T-helper 2 cell (primary cell): ENCODE measurements around the gene SURF4.
A peak's percentile ranks its signal among the peaks of the same experiment; 100 is the strongest.

ENCODE experiments used
- DNase-seq, 5 experiments: peaks; one replicate each; pipeline versions ENCODE4 v3.0.0 to v3.0.0-alpha.2; 2012 to 2022
- total RNA-seq, 2 donors: gene quantifications; one replicate each; lab custom pipeline; 2026; lab: John Stamatoyannopoulos, UW

Gene SURF4
- 135 to 242 reads per million in 2 donors for total RNA-seq

GRCh38 chr9:133375724-133376654 lies at the start of gene SURF4, which contains the start of gene STKLD1:
SURF4 (minus strand) TSS chr9:133376060; CDS start chr9:133375969, 91 bp downstream.
STKLD1 (plus strand) TSS chr9:133376366; CDS start chr9:133376474, 108 bp downstream.
- DNase-seq: peak; percentile 88 to 97 (median 91)

DNA sequence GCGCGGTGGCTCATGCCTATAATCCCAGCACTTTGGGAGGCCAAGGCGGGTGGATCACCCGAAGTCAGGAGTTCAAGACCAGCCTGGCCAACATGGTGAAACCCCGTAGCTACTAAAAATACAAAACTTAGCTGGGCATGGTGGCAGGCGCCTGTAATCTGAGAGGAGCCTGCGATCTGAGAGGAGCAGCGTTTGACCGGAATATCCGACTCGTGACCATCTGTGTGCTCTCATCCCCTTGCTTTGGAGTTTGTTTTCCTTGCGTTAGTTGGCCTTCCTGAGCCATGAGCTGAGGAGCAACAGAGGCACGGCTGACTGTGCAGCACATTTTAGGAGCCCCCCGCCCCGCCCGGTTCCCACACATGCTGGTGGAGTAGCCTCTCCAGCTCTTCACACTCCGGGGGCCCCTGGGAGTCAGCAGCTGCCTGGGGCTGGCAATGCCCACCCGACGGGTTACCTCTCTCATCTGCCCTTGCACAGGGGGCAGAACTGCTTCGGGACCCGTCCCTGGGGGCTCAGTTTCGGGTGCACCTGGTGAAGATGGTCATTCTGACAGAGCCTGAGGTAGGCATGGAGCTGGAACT lies 49.3 kb upstream of the SURF4 start:
- no peak for DNase-seq

- DNase-seq: no peak
These were observed 48.3 kb upstream of the SURF4 start for GRCh38 chr9:133424187-133424586.

GRCh38 chr9:133423216-133423615 lies 47.4 kb upstream of the SURF4 start:
- no peak for DNase-seq

GRCh38 chr9:133421615-133422542 lies 46.0 kb upstream of the SURF4 start, which contains the start of gene ADAMTS13:
ADAMTS13 (plus strand) TSS chr9:133422367; CDS start chr9:133422444, 77 bp downstream.
- peak in 3 of 5 experiments; percentile 13 to 71 (median 32) for DNase-seq

DNA sequence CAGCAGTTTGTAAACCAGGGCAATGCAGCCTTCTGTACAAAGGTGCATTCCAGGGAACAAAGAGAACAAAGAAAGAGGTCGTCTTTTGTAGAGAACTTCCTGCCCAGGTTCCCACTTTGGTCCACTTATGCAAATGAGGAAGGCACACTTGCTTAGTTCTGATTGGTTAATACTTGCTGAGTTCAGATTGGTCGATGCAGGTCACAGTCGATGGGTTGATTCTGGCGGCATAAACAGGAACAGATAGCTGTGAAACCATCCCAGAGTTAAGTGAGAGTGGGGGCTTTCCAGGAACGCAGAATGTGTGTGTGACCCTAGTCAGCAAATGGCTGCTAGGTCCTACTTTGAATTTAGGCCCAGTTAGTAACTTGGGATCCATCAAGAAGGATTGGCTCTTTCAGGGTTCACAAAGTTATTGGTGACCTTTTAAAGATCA lies 44.5 kb upstream of the SURF4 start:
- DNase-seq: peak in 2 of 5 experiments; percentile 16 to 60

DNA sequence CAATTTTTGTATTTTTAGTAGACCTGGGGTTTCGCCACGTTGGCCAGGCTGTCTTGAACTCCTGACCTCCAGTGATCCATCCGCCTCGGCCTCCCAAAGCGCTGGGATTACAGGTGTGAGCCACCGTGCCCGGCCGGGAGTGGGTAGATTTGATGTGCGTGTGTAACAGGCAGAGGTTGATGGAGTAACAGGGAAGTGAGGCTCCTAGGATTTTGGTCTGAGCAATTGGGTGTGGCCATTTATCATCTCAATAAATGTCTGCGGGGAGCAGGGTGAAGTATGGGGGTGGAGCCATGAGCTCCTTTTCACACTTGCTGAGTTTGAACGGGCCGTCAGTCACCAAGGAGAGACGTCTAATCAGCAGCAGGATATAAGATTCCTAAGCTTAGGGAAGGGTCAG lies 43.1 kb upstream of the SURF4 start:
- no peak for DNase-seq

DNA sequence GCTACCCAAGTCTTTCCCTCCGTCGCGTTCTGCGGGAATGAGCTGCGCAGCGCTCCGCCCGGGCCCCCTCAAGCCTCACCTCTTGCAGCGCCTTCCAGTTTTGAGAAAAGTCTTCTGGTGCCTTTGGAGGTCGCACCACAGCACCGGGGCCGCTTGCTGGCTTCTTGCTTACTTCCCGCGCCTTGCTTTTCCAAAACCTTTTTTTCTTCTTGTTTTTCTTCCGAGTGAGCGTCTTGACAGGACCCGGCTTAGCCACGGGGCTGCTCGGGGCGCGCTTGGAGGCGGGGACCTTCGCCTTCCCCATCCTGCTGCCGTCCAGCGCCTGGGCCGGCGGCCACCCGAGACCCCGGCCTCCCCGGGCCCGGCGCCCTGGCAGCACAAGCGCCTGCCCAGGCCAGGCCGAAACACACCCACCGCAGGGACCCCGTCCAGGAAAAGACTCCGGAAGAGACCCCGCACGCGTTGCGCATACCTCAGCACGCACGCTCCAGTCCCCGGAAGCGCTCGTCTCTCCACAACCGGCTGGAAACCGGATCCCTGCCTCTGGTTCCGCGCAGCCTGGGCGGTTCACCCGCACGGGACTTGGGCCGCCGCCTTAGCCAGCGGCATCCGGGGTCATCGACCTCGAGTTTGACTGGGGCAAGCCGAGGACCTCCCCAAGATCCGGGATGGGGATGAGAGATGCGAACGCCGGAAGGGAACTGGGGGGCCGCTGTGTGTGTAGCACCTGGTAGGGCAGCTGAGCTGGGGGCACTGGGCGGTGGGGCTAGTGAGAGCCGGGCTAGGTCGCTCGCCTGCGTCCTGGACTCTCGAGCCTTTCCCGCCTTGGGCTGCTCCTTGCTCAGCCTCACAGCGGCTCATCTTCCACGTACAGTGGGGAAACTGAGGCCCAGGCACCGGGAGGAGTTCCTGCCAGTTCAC lies 41.9 kb upstream of the SURF4 start, which contains the start of gene REXO4:
Gene REXO4, minus strand, starts transcription at position 470 of the 921 bp plus-strand sequence. Its CDS starts 166 bp downstream, at position 304.
- peak; percentile 47 to 93 (median 74) for DNase-seq

GRCh38 chr9:133415170-133415569 lies 39.3 kb upstream of the SURF4 start:
- no peak for DNase-seq

- no peak for DNase-seq
These were observed 32.2 kb upstream of the SURF4 start for GRCh38 chr9:133408042-133408441.

- peak; percentile 54 to 88 (median 69) for DNase-seq
These were observed 30.8 kb upstream of the SURF4 start for GRCh38 chr9:133406480-133407307.

GRCh38 chr9:133405508-133406438 lies 29.9 kb upstream of the SURF4 start:
- DNase-seq: no peak

DNA sequence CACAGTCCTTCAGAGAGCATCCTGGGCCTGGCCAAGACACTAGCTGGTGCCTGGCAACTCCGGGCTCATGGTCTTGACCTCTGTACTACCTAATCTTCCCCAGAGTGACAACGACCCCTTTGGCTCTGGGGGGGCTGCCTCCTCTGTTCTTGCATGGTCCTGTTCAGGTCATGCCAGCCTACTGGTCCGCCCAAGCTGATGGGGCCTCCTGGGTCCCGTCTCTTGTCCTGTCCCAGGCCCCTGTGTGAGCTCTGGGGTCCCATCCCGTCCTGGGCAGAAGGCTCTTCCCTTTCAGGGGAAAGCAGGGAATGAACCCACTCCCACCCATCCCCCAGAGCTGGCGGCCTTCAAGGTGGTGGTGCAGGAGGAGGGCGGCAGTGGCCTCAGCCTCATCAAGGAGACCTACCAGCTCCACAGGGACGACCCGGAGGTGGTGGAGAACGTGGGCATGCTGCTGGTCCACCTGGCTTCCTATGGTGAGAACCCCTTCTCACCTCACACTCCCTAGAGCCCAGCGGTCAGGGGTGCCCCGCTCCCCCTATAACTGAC lies 28.7 kb upstream of the SURF4 start:
- DNase-seq: no peak

DNA sequence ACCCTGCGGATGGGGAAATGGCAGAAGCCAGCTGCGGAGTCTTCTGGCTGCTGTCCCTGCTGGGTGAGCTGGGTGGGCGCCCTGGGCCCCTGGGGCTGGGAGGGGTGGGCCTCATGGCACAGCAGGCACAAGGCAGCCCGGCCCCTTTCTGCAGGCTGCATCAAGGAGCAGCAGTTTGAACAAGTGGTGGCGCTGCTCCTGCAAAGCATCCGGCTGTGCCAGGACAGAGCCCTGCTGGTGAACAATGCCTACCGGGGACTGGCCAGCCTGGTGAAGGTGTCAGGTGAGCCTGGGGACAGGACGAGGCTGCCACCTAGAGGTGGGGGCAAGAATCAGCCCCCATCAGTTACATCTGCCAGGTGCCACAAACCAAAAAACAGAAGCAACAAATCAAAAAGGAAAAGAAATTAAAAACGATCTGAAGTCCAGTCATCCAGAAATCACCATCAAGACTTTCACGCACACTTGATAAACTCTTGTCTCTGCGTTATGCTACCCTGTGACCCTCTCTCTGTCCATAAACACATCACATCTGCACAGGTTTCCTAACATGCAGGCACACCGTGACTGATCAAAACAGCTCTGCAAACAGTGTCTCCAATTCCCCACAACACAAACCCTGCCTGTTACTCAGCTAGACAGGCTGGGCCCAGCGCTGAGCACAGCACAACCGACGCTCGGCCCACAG lies 28.1 kb upstream of the SURF4 start:
- DNase-seq: peak in 4 of 5 experiments; percentile 31 to 64 (median 39)

DNA sequence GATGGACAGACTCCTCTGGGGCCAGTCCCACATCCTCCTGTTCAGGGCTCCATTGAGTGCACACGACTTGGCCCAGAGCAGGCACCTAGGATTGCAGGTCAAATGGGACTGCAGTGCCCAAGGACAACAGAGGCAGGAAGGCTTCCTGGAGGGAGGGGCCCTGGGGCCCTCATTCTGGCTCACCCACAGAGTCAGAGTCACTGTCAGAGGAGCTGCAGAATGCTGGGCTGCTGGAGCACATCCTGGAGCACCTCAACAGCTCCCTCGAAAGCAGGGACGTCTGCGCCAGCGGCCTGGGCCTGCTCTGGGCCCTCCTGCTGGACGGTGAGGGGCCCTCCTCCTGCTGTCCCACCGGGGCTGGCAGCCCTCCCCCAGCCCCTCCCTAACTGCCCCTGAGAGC lies 26.8 kb upstream of the SURF4 start:
- no peak for DNase-seq

- DNase-seq: no peak
These were observed 25.7 kb upstream of the SURF4 start for GRCh38 chr9:133401588-133401987.

DNA sequence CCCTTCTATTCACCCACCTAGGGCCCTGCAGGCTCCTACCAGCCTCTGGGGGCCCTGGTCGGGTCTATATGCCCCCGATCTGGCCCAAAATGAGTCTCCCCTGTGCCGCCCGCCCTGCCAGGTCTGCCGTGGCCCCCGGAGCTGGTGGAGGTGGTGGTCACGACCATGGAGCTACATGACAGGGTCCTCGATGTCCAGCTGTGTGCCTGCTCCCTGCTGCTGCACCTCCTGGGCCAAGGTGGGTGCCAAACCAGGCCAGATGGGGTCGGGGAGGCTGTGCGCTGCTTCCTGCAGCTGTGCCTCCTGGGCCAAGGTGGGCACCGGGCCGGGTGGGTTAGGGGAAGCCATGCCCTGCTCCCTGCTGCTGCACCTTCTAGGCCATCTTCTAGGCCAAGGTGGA lies 24.4 kb upstream of the SURF4 start:
- no peak for DNase-seq

DNA sequence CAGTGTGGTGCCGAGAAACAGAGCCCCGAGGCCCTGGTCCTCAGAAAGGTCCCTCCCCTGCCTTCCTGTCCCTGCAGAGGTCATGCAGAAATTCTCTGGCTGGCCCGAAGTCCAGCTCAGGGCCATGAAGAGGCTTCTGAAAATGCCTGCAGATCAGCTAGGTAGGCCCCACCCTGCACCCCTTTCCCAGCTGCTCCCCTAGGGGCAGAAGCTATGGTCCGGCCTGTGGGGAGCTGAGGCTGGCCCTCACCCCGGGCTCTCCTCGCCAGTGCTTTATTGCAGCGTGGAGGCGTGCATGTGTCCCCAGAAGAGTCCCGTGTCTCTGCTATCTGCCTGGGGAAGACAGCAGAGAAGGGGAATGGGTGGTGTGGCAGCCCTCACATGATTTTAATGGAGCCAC lies 22.0 kb upstream of the SURF4 start:
- no peak for DNase-seq
